GM19099 (cell line): ENCODE measurements around the gene VSTM1.

Source experiments
- POLR2A ChIP-seq: IDR thresholded peaks from 3 replicates; pipeline ENCODE4 v1.6.1; 2011; ENCODE audit warnings: low read depth; ENCODE audit not compliant: insufficient read length; ENCODE audit errors: extremely low read depth

Gene VSTM1

GRCh38 chr19:53993448-53993847, 70.2 kb downstream of the VSTM1 start:
- TF ChIP-seq POLR2A: no peak

- TF ChIP-seq POLR2A: no peak
These were observed 70.9 kb downstream of the VSTM1 start for GRCh38 chr19:53992815-53993214.

GRCh38 chr19:53992211-53992610, 71.5 kb downstream of the VSTM1 start:
- TF ChIP-seq POLR2A: no peak

GRCh38 chr19:53991224-53992113, 72.2 kb downstream of the VSTM1 start, which contains the start of gene CACNG6:
Gene CACNG6 (plus strand): TSS chr19:53991637. CDS start chr19:53992878, 1,241 bp downstream.
- no peak for TF ChIP-seq POLR2A
